OCI-LY1 (cell line): ENCODE measurements around the gene CFAP97.
A peak's percentile ranks its signal among the peaks of the same experiment; 100 is the strongest.

Source experiments
- H2AFZ ChIP-seq: fragments of 200-600 bp; sonication (generic), shearing (Covaris generic); 2 replicates; pipeline ENCODE4 v1.6.0; 2014; ENCODE audit warnings: antibody characterized with exemption, mild to moderate bottlenecking, low read length
- H3F3A ChIP-seq: fragments of 200-600 bp; sonication (generic), shearing (Covaris generic); 2 replicates; pipeline ENCODE4 v1.6.0; 2014; ENCODE audit warnings: mild to moderate bottlenecking, antibody characterized with exemption, low read length, moderate library complexity; ENCODE audit not compliant: insufficient read depth
- H3K27ac ChIP-seq: fragments of 200-600 bp; sonication (generic); 2 replicates; pipeline ENCODE4 v1.5.1; 2014; ENCODE audit warnings: low read length, mixed run types, mild to moderate bottlenecking, low read depth; ENCODE audit not compliant: poor library complexity, severe bottlenecking
- H3K27me3 ChIP-seq: fragments of 200-600 bp; sonication (generic); 2 replicates; pipeline ENCODE4 v1.6.0; 2014; ENCODE audit warnings: antibody characterized with exemption, mild to moderate bottlenecking, low read length, moderate library complexity; ENCODE audit not compliant: insufficient read depth
- H3K36me3 ChIP-seq: fragments of 200-600 bp; sonication (generic); 2 replicates; pipeline ENCODE4 v1.6.1; 2014; ENCODE audit warnings: mild to moderate bottlenecking, antibody characterized with exemption, low read length, moderate library complexity, mixed read lengths; ENCODE audit not compliant: insufficient read depth
- H3K4me1 ChIP-seq: fragments of 200-600 bp; sonication (generic); 2 replicates; pipeline ENCODE4 v1.5.1; 2014; ENCODE audit warnings: mild to moderate bottlenecking, low read length, moderate library complexity; ENCODE audit not compliant: insufficient read depth, severe bottlenecking
- H3K4me2 ChIP-seq: fragments of 200-600 bp; sonication (generic), shearing (Covaris generic); 2 replicates; pipeline ENCODE4 v1.6.1; 2014; ENCODE audit warnings: low read length
- H3K4me3 ChIP-seq: fragments of 200-600 bp; sonication (generic); 2 replicates; pipeline ENCODE4 v1.5.1; 2014; ENCODE audit warnings: low read length, low read depth, mild to moderate bottlenecking, mixed read lengths; ENCODE audit not compliant: poor library complexity, severe bottlenecking
- H3K79me2 ChIP-seq: fragments of 200-600 bp; shearing (Covaris generic); 2 replicates; pipeline ENCODE4 v1.6.1; 2016; ENCODE audit warnings: mixed run types, low read length, mixed read lengths; ENCODE audit not compliant: insufficient read depth
- H3K9ac ChIP-seq: fragments of 200-600 bp; sonication (generic), shearing (Covaris generic); 2 replicates; pipeline ENCODE4 v1.6.1; 2014; ENCODE audit warnings: mild to moderate bottlenecking, low read length, mixed read lengths
- H3K9me2 ChIP-seq: fragments of 200-600 bp; sonication (generic), shearing (Covaris generic); 2 replicates; pipeline ENCODE4 v1.6.1; 2014; ENCODE audit warnings: low read depth, mild to moderate bottlenecking, low read length, mixed read lengths
- H3K9me3 ChIP-seq: fragments of 200-600 bp; shearing (Covaris generic); 2 replicates; pipeline ENCODE4 v1.6.1; 2014; ENCODE audit warnings: low read length, mixed read lengths
- H4K20me1 ChIP-seq: fragments of 200-600 bp; sonication (generic), shearing (Covaris generic); 2 replicates; pipeline ENCODE4 v1.6.0; 2016; ENCODE audit warnings: mild to moderate bottlenecking, low read length; ENCODE audit not compliant: insufficient read depth
- CTCF ChIP-seq: fragments of 200-600 bp; sonication (generic), shearing (Covaris generic); IDR thresholded peaks from 2 replicates; pipeline ENCODE4 v1.5.1; 2017; ENCODE audit warnings: mild to moderate bottlenecking, antibody characterized with exemption, low read length, moderate library complexity, mixed read lengths
- EZH2 ChIP-seq: fragments of 200-600 bp; sonication (generic), shearing (Covaris generic); IDR thresholded peaks from 2 replicates; pipeline ENCODE4 v1.8.0; 2017; ENCODE audit warnings: borderline replicate concordance, mixed run types, mild to moderate bottlenecking, antibody characterized with exemption, low read length, moderate library complexity, mixed read lengths

CFAP97 gene

GRCh38 chr4:185217408-185217975, 13.7 kb upstream of the CFAP97 start:
- H3F3A ChIP-seq: peaks cover 15% of the 10 kb centered on the region
- peaks cover 81% of the 10 kb centered on the region for H3K4me1 ChIP-seq
- peak overlapping the region; percentile 61 for H3K4me2 ChIP-seq
- no peaks in the 10 kb centered on the region for H3K9me3 ChIP-seq
- peak overlapping the region; percentile 30 for H3K4me3 ChIP-seq
- peaks cover 14% of the 10 kb centered on the region for H3K36me3 ChIP-seq
- H3K27me3 ChIP-seq: no peaks in the 10 kb centered on the region
- H3K9me2 ChIP-seq: no peaks in the 10 kb centered on the region
- TF ChIP-seq CTCF: no peak
- no peak for TF ChIP-seq EZH2
- peak overlapping the region; percentile 35; the same call in 1 of the 2 replicates for H3K9ac ChIP-seq
- peak overlapping the region; percentile 97 for H3K27ac ChIP-seq
- H2AFZ ChIP-seq: no peak overlapping the region
- H3K79me2 ChIP-seq: peaks cover 77% of the 10 kb centered on the region
- H4K20me1 ChIP-seq: no peaks in the 10 kb centered on the region

- H3K4me2 ChIP-seq: no peak overlapping the region; the same call in 1 of the 2 replicates
- no peaks in the 10 kb centered on the region for H4K20me1 ChIP-seq
- H3F3A ChIP-seq: peaks cover 15% of the 10 kb centered on the region
- H3K27ac ChIP-seq: peak overlapping the region; percentile 97
- H3K4me1 ChIP-seq: peaks cover 91% of the 10 kb centered on the region
- TF ChIP-seq EZH2: no peak
- no peak for TF ChIP-seq CTCF
- no peak overlapping the region for H3K9ac ChIP-seq
- no peak overlapping the region for H3K4me3 ChIP-seq
- H3K9me2 ChIP-seq: no peaks in the 10 kb centered on the region
- H3K36me3 ChIP-seq: 0 out of 2 replicates have a peak, but pooled peaks cover 5% of the 10 kb centered on the region
- no peaks in the 10 kb centered on the region for H3K27me3 ChIP-seq
- H2AFZ ChIP-seq: no peak overlapping the region
- H3K9me3 ChIP-seq: no peaks in the 10 kb centered on the region
- H3K79me2 ChIP-seq: peaks cover 81% of the 10 kb centered on the region
These were observed 11.5 kb upstream of the CFAP97 start for GRCh38 chr4:185215261-185215660.

GRCh38 chr4:185213877-185214276, 10.1 kb upstream of the CFAP97 start:
- H3K27me3 ChIP-seq: no peaks in the 10 kb centered on the region
- no peaks in the 10 kb centered on the region for H3K9me2 ChIP-seq
- peaks cover 72% of the 10 kb centered on the region for H3K79me2 ChIP-seq
- peak overlapping the region; percentile 61; the same call in 1 of the 2 replicates for H3K9ac ChIP-seq
- peaks cover 11% of the 10 kb centered on the region for H3F3A ChIP-seq
- H4K20me1 ChIP-seq: no peaks in the 10 kb centered on the region
- H3K27ac ChIP-seq: peak overlapping the region; percentile 97
- peak overlapping the region; percentile 82 for H3K4me2 ChIP-seq
- 0 out of 2 replicates have a peak, but pooled peaks cover 5% of the 10 kb centered on the region for H3K36me3 ChIP-seq
- no peak overlapping the region for H2AFZ ChIP-seq
- peaks cover 81% of the 10 kb centered on the region for H3K4me1 ChIP-seq
- peak overlapping the region; percentile 87 for H3K4me3 ChIP-seq
- no peaks in the 10 kb centered on the region for H3K9me3 ChIP-seq
- no peak for TF ChIP-seq EZH2
- no peak for TF ChIP-seq CTCF
